Omental fat pad (tissue), 4 donors: ENCODE results near the gene SACM1L. TPM values are rescaled to one million over a fixed set of nuclear protein-coding genes. Genes with fewer than 3 reads are reported as not detected.

Experiments used
- ATAC-seq: fragments of 150-250 bp; one replicate; pipeline ENCODE4 v1.9.1; 2016; ENCODE audit warnings: mild to moderate bottlenecking, moderate library complexity; ENCODE audit not compliant: low FRiP score
- DNase-seq: peaks from one replicate; pipeline ENCODE4 v3.0.0-alpha.2; 2019; ENCODE audit warnings: low spot score
- CTCF ChIP-seq, 3 donors: fragments of 450-650 bp; IDR thresholded peaks; one replicate each; pipeline ENCODE4 v1.5.1; 2016 to 2017; ENCODE audit warnings: antibody characterized with exemption in 3 of 3, mild to moderate bottlenecking in 3 of 3, moderate library complexity in 2 of 3
- total RNA-seq, 4 donors: library from RNA; depleted of rRNA; stranded (reverse); fragments of >200 nt; gene quantifications; one replicate each; pipeline ENCODE4 v1.1.0, GENCODE V29; 2016

The SACM1L gene
- total RNA-seq, 4 donors from 2014 or later: 36.9 to 63.4 (median 49.5) TPM

GRCh38 chr3:45719655-45720487 is 30.7 kb downstream of the SACM1L start:
- TF ChIP-seq CTCF (IDR thresholded peaks at IDR 0.05): no peak
- DNase-seq: no peak
- no peak for ATAC-seq

- DNase-seq: no peak
- no peak for ATAC-seq
- TF ChIP-seq CTCF (IDR thresholded peaks at IDR 0.05): no peak
Observed at GRCh38 chr3:45724911-45725310, 35.7 kb downstream of the SACM1L start.

GRCh38 chr3:45729614-45730013 is 40.4 kb downstream of the SACM1L start:
- DNase-seq (no peak), ATAC-seq (no peak)
- TF ChIP-seq CTCF (IDR thresholded peaks at IDR 0.05): no peak

- no peak for ATAC-seq
- no peak for DNase-seq
- no peak for TF ChIP-seq CTCF (IDR thresholded peaks at IDR 0.05)
Observed at GRCh38 chr3:45730409-45731154, 41.4 kb downstream of the SACM1L start.

GRCh38 chr3:45736707-45737106 is 47.5 kb downstream of the SACM1L start:
- ATAC-seq (no peak), DNase-seq (no peak)
- no peak for TF ChIP-seq CTCF (IDR thresholded peaks at IDR 0.05)

GRCh38 chr3:45737234-45737633 is 48.0 kb downstream of the SACM1L start:
- ATAC-seq (no peak), DNase-seq (no peak)
- TF ChIP-seq CTCF (IDR thresholded peaks at IDR 0.05): no peak
